Fibroblast of skin of left biceps (primary cell): ENCODE results near the gene OCSTAMP.

Experiments
- DNase-seq, 2 experiments: peaks; one replicate each; pipeline ENCODE4 v3.0.0-alpha.2; 2013; ENCODE audit warnings: low read depth in 2 of 2

The OCSTAMP gene

DNA sequence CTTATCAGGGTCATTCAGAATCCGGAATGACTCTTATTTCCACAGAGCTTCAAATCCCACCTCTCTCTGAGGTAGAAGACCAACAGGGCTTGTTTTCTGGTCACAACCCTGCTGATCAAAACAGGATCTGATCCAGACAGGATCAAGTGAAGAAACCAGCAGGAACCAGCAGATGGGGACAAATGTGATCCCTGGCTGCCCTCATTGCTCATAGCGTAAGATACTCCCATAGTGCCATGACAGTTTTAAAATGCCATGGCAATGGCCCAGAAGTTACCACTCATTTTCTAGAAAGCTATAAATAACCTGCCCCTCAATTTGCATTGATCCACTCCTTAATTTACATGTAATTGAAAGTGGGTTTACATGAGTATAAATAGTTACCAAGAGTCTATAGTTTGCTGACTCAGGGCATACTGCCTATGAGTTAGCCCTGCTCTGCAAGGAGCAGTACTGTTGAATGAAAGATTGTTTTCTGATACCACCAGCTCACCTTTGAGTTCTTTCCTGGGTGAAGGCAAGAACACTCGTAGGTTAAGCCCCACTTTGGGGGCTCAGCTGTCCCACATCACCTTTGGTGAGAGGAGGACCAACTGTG lies 30.9 kb downstream of the OCSTAMP start:
- DNase-seq, result no peak

- DNase-seq, result peak; percentile 7 to 26
Observed at GRCh38 chr20:46512943-46513844, 37.3 kb downstream of the OCSTAMP start, which contains the start of gene ZNF334. Gene ZNF334, minus strand, starts transcription at chr20:46513559. Its CDS starts 1,457 bp downstream, at chr20:46512102.

DNA sequence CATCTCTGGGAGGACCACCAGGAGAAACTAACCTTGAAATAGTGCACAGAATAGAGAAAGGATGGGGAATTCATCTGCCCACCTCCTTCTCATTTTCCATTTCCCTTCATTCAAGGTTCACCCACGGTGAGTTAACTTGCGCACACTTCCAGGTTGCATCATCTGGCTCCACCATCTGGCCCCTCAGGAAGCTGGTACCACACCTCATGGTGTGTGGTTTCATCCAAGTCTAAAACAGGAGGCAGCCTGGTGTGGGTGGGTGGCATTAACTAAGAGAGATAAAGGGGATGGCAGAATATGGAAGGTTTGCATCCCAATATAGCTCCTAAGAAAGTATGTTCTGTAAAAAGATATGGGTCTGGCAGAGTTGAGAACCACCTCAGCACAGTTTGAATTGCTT lies 40.9 kb downstream of the OCSTAMP start:
- DNase-seq, result no peak

DNA sequence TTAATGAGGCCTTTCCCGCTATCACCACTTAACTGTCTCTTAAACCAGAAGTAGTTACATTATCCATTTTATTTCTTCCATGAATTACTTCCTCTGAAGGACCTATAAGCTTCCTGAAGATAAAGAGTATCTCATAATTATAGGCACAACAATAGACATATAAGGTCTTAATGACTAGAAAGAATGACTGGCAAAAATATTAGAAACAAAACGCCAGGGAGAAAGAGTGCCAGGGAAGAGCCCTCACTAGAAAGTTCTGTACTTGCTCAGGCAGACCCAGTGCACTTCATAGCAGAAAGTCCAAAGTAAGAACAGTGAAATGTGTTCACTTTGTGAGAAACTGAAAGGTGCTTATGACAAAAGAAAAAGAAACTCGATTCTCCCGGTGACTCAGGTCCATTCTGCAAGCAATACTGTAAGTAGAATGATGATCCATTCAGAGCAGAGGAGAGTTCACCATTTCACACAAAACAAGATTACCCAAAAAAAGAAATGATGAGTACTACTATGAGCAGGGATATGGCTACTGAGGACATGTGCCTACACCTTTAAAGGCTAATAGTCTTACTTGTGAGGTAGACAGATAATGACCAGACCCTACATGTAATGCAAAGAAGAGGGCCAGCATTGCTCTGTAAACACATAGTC lies 42.6 kb downstream of the OCSTAMP start:
- DNase-seq, result no peak

DNA sequence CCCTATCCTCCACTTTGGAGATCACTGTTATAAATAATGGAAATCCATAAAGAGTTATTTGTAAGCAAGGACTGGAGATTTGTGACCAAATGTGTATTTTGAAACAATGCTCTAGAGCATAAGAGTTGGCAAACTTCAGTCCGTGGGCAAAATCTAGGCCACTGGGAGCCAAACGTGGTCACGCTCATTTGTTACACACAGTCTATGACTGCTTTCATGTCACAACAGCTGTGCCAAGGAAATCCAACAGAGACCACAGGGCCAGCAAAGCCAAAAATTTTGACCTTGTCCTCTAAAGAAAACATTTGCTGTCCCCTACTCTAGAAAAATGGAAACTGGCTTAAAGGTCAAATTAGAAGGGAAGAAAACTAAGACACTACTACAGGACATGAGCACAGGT lies 44.9 kb downstream of the OCSTAMP start:
- DNase-seq, result no peak

DNA sequence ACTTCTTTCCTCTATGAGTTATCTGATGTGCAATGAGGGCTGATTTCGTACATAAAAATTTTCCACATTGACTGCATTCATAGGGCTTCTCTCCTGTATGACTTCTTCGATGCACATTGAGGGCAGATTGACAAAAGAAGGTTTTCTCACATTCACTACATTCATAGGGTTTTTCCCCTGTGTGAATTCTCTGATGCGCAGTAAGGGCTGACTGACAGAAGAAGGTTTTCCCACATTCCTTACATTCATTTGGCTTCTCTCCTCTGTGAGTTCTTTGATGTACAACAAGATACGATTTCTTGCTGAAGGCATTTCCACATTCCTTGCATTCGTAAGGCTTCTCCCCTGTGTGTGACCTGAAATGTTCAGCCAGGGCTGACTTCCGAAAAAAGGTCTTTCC lies 48.5 kb downstream of the OCSTAMP start:
- DNase-seq, result no peak

DNA sequence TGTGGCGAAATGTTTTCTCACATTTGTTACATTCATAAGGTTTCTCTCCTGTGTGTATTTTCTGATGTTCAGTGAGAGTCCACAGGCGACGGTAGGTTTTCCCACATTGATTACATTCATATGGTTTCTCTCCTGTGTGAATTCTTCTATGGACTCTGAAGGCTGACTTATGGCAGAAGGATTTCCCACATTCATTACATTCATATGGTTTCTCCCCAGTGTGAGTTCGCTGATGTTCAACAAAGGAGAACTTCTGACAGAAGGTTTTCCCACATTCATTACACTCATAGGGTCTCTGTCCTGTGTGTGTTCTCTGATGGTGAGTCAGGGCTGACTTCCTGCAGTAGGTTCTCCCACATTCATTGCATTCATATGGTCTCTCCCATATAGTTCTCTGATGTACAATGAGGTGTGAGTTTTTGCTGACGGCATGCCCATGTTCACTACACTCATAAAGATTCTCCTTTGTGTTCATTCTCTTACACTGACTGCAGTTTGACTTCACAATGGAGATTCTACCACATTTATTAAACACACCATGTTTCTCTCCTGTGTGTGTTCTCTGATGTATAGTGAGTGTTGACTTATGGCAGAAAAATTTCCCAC lies 49.0 kb downstream of the OCSTAMP start:
- DNase-seq, result no peak

DNA sequence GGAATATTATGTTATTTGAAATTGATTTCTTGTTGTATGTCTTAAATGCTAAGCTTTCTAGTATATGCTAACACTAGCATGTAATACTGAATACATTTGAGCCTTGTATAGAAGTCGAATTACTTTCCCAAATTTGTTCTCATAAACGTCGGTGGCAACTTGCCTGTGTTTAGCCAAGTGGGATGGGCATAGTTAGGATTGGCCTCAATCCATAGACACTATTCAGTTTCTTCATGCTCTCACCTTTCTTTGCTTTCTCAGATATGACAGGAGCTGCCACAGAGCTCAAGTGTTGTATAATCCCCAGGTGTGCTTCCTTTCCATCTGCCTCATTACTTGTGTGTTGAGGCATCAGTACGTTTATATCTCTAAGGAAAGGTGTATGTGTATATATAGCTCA lies 56.4 kb downstream of the OCSTAMP start:
- no peak for DNase-seq

GRCh38 chr20:46491354-46491753 lies 59.1 kb downstream of the OCSTAMP start:
- no peak for DNase-seq
